Vagina (tissue), 2 donors: ENCODE data around the gene ARMH3.

ENCODE experiments used
- POLR2AphosphoS5 ChIP-seq, 2 donors: sonication (generic); formaldehyde crosslinking; IDR thresholded peaks; one replicate each; pipeline ENCODE4 v1.9.0; 2017; ENCODE audit warnings: antibody characterized with exemption in 2 of 2, mild to moderate bottlenecking in 2 of 2, low read depth in 1 of 2; ENCODE audit not compliant: insufficient read depth in 1 of 2
- TF ChIP-seq, protein P1 (sequence below), 3 experiments: fragments of 450-650 bp in 2 of 3; fragments of 200-600 bp in 1 of 3; sonication (generic) in 1 of 3; IDR thresholded peaks; one replicate each; pipeline ENCODE4 v1.5.1; 2017 to 2019; ENCODE audit warnings: antibody characterized with exemption in 3 of 3, mild to moderate bottlenecking in 2 of 3, moderate library complexity in 2 of 3

DNA sequence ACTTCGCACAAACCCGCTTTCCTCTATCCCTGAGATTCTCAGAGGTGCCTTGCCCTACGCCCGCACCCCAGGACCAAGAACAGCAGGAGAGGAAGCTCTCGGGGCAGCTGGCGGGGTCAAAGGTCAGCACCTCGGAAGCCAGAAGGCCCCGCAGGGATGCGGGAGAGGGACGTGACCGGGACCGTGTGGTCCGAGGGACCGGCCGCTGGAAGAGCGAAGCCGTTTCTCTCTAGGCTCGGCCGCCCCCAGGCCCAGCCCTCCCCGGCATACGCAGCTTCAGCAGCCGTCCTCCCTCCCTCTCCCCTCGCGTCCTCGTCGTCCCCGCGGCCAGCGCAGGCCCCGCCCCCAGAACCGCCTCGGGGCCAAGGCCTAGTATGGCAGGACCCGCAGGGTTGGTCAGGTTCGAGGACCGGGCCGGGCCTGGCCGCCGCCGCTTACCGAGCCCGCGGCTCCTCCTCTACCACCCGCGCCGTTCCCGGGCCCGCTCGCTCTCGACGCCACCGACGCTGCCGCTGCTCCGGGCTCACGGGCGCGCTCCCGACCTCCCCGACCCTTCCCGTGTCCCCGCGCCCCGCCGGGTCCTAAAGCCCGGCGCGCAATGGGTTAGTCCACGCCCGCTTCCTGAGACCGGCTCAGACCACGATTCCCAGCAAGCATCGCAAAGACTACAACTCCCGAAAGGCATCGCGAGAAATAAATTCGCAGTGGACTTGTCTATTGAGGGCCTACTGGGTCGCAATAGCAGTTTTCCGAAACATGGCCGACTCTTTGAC, at the start of gene ARMH3:
- TF ChIP-seq, protein P1, sequence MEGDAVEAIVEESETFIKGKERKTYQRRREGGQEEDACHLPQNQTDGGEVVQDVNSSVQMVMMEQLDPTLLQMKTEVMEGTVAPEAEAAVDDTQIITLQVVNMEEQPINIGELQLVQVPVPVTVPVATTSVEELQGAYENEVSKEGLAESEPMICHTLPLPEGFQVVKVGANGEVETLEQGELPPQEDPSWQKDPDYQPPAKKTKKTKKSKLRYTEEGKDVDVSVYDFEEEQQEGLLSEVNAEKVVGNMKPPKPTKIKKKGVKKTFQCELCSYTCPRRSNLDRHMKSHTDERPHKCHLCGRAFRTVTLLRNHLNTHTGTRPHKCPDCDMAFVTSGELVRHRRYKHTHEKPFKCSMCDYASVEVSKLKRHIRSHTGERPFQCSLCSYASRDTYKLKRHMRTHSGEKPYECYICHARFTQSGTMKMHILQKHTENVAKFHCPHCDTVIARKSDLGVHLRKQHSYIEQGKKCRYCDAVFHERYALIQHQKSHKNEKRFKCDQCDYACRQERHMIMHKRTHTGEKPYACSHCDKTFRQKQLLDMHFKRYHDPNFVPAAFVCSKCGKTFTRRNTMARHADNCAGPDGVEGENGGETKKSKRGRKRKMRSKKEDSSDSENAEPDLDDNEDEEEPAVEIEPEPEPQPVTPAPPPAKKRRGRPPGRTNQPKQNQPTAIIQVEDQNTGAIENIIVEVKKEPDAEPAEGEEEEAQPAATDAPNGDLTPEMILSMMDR (IDR thresholded peaks at IDR 0.05) = no peak
- peak; percentile 84 to 91 for TF ChIP-seq POLR2AphosphoS5 (IDR thresholded peaks at IDR 0.05; ENCODE audit: insufficient read depth in 1 of 2, low read depth in 1 of 2)
